A549 treated with CORT108297 at 1 μM for 4 hours (cell line): ENCODE results near the gene TUBA4A. TPM values are rescaled to one million over a fixed set of nuclear protein-coding genes. Genes with fewer than 3 reads are reported as not detected.

ENCODE experiments used
- total RNA-seq: library from RNA; stranded (reverse); fragments of 200-300 nt; extraction: Qiagen RNA extraction; gene quantifications from 5 replicates; pipeline ENCODE4 v1.2.3, GENCODE V29; 2022

TUBA4A gene
- 338 to 483 TPM (median 379 TPM) in 5 replicates for total RNA-seq

DNA sequence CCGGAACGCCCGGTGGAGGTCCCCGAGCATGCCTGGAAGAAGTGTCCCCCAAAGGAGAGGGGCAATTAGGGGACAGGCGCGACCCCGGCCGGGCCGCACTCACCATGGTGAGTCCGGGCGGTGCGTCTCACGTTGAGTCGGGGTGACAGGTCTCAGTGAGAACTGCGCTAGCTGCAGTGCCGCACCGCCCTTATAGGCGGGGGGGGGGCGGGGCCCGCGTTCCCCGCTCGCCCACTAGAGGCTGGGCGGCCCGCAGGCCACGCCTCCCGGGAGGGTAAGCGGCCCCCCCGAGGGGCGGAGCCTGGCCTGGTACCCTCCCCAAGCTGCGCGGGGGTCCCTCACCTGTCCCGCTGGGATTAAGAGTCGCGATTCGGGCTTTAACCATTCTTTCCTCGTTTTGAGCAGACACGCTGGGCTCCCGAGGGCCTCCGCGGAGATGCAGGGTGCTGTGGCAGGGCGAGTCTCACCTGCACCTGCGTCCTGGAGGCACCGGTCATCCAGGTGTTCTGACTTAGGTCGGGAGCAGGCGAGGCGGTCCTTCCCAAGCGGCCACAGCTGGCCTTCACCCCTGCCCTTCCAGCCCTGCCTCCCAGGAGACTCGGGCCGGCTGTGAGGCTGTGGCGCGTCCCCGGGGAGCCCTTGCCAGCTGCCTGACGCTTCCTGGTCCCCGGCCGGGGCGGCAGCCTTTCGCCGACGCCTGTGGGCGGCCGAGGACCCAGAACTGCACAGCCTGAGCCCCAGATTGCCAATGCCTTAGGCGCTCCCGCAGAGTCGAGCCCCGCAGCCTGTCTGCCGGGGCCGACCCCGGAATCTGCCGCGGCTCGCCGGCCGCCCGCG, at the start of gene TUBA4A:
TSS of gene TUBA4A (minus strand) at position 166 of the 837 bp plus-strand sequence. CDS start at position 106, 60 bp downstream.

DNA sequence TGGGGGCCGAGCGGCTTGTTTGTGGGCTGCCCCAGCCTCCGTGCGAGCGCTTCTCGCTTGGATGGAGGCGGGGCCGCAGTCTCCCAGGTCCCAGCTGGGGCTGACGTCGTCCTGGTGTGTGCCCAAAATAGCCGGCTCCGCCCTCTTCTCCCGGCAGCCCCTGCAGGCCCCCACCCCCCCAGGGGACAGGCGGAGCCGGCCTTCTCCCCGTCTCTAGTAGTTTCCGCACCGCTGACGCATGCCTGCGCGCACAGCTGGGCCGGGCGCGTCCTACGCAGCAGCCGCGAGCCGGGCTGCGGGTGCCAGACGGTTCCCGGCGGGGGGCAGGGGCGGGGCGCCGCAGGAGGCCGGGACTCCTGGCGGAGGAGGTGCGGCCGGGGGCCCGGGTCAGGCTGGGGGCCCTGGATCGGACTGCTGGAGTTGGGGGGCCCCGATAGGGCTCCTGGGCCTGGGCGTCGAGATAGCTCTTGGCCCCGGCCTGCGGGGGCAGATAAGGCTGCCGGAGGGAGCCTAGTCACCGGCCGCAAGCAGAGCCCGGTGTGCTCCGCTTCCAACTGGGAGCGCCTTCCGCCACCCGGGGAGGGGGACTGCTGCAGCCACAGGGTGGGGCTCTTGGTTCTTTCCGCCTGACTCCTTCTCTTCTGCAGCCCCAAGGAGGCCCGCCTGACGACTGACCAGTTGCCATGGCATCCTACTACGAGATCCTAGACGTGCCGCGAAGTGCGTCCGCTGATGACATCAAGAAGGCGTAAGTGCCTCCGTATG, 25.6 kb upstream of the TUBA4A start, which contains the start of gene DNAJB2:
TSS of gene DNAJB2 (plus strand) at position 216 of the 765 bp plus-strand sequence. CDS start at position 684, 468 bp downstream.

DNA sequence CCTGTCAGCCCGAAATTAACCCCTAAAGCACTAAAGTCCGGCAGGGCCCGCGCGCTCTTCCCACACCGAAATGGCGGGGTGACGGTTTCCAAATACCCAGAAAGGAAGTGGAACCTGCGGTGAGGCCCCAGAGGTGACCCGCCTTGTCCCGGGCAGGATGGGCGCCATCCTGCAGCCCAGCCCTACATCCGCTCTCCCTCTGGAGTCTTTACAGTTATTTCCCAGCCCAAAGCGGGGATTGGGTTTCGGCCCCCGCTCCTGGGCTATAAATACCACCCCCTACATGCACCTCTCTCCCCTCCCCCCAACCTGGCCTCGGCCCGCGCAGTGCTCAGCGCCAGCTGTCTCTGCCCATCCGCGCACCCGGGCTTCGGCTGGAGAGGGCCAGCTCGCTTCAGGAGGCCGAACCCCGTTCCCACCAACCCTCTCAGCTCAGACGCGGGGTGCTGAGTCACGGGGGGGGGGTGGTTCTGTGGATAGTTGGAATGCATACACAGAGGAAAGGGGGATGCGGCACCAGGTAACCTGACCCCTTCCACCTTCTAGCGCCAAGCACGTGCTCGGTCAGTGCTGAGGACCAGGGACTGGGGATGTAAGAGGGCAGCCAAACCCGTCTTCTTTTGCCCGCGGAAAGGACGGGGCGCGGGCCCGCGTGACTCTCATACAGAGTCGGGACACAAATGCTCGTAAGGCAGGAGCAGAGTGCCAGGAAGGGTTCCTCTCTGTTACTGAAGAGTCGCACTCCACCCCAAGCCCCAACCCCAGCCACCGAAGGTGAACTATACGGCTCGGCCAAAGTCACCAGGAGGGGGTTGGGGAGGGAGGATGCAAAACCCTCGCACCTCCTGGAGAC, 592 bp downstream of the TUBA4A start, which contains the start of gene TUBA4B:
TSS of gene TUBA4B (plus strand) at position 344 of the 853 bp plus-strand sequence. CDS start at position 509, 165 bp downstream.

DNA sequence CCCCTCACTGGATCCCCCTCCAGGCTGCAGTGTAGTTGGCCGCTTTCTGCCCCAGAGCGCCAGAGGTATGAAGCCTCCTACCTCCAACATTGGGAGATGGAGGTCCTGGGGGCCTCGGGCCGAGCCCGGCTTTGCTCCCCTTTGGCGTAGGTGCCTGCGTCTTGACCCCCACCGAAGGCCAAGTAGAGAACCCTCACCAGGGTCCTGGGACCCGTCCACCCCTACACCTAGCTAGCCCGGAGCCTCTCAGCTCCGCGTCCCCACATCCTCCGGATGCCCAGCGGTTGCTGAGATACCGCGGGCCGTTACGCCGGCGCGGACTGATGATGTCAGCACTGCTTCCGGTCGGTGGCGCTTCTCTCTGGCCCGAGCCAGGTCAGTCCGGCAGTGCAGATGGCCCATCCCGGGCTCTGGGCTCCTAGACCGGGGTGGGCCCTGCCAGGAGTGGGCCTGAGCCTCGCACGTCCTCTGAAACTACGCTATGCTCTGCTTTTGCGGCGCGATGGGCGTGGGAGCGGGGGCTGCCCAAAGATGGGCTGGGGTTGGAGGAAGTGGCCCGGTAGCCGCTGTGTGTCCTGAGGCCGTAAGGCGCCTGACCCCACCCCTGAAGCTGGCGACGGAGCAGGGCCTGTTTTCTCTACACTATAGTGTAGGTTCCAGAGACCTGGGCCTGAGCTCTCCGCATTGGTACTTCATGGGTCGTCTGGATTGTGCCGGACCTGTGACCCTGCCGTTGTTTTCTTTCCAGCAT, 8.4 kb downstream of the TUBA4A start, which contains the start of the genes GLB1L and STK16:
TSS of gene GLB1L (minus strand) at position 297 of the 751 bp plus-strand sequence. CDS start 1,871 bp downstream, outside the sequence.
TSS of gene STK16 (plus strand) at position 332 of the 751 bp plus-strand sequence. CDS start 521 bp downstream, outside the sequence.

DNA sequence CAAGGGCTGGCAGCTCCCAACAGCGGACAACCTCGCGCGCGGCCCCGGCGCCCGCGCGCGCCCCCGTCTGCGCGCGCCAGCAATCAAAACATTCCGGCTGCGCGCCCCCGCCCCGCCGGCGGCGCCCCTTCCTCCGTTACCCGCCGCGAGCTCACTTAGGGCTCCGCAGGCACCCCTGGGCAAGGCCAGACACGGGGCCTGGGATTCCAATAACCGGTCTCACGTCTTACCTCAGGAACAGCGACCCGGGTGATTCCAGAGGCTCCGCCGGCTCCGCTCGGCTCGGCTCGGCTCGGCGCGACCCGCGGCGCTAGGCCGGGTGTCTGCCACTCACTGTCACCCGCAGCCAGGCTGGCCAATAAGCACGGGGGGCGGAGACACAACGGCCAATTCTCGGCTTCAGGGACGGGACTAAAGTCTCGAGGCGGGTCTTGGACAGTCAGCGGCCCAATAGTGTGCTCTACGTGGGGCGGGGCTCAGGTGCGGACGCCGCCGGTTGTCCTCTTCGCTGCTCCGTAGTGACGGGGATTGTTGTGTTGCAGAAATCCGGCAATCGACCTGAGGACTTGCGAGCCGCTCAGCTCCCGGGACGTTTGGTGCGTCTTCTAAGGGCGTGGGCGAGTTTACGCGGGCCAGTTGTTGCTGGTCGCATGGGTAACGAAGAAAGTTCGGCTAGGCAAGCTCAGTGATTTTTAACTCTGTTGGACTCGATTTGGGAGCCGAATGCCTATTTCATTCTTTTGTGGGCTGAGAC, 24.2 kb downstream of the TUBA4A start, which contains the start of the genes ANKZF1 and ATG9A:
TSS of gene ANKZF1 (plus strand) at position 502 of the 754 bp plus-strand sequence. CDS start 452 bp downstream, outside the sequence.
TSS of gene ATG9A (minus strand) at position 332 of the 754 bp plus-strand sequence. CDS start 1,612 bp downstream, outside the sequence.

DNA sequence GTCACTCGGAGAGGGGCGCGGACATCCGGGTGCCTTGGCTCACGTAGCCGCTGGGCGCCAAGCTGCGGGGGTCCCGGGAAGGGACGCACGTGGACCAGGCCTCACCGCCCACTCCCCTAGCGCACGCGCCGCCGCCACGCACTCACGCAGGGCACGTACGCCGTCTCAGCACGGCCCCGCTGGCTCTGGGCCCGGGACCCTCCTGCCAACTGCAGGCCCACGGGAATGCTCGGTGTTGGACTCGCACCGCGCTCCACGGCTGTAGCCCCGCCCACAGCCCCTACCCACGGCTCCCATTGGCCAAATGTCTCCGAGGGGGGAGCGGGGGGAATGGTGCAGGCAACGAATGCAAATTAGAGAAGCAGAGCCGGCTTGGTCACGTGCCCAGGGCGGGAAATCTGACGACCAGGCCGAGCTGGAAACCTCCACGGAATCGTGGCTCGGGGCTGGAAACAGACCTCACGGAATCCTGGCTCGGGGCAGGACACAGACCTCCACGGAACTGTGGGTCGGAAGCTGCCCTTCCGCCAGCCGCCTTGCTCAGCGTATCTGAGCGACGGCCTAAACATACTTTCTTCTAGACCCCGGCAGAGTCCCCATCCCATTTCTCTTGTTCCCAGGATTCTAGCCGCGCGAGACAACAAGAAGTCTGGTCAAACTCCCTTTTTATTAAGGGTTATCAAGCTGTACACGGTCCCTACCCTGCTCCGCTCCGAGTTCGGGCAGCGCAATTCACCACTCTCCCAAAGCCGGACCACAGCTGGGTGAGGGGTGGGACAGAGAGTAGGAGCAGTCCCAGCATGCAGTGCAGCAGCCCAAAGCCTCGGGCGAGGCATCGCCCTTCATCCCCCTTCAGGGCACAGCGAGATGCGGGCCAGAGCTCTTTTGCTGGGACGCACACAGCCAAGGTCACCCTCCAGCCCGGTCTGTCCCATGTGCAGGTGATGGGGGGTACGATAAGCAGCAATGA, 34.7 kb downstream of the TUBA4A start, which contains the start of gene ABCB6:
TSS of gene ABCB6 (minus strand) at position 227 of the 970 bp plus-strand sequence. CDS start 285 bp downstream, outside the sequence.

DNA sequence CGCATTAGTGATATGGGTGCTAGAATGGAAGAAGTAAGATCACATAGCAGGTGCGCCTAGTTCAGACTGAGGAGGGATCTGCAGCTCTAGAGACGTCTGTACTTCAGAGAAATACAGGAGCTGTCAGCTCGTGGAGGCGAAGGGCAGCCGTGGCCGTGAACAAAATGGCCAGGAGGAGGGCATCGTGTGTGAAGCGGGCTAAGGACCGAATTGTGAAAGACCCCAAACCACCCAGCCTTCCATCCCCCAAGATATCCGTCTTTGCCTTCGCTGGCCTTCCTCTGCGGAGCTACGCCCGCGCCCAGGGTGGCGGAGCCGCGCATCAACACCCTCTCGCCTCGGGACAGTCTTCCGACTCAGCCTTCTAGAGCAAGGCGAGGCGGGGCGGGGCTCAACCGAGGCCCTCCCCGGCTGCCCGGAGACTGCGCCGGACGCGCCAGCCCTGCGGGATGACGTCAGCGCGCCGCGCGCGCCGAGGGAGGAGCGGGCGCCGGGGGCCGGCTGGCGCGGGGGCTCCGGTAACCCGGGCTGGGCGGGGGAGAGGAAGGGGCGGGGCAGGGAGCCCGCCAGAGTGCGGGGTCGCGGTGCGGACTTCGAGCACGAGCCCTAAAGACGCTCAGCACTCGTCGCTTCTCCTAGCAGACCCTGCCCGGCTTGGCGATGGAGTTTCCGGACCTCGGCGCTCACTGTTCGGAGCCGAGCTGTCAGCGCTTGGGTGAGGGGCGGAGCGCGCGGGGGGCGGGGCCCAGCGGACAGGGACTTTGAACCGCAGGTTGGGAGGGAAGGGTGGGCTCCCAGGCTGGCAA, 47.2 kb downstream of the TUBA4A start, which contains the start of gene ZFAND2B:
TSS of gene ZFAND2B (plus strand) at position 455 of the 806 bp plus-strand sequence. CDS start at position 661, 206 bp downstream.

Other genes starting within 250 kb of the TUBA4A start
- 0.15 to 0.24 TPM (median 0.20 TPM) in 5 replicates for gene CFAP65, start 212.4 kb downstream of the TUBA4A start, total RNA-seq
- 0.13 to 0.25 TPM (median 0.21 TPM) in 4 of 5 replicates, not detected in the other for gene IHH, start 193.0 kb downstream of the TUBA4A start, total RNA-seq
- 13.7 to 15.4 TPM (median 14.9 TPM) in 5 replicates for gene NHEJ1, start 93.1 kb downstream of the TUBA4A start, total RNA-seq
- gene SLC23A3, start 83.9 kb downstream of the TUBA4A start, total RNA-seq, result 0.47 to 1.0 TPM (median 0.72 TPM) in 5 replicates
- gene CNPPD1, start 77.0 kb downstream of the TUBA4A start, total RNA-seq, result 40.2 to 52.2 TPM (median 49.6 TPM) in 5 replicates
- 63.1 to 89.7 TPM (median 87.7 TPM) in 5 replicates for gene RETREG2, start 75.6 kb downstream of the TUBA4A start, total RNA-seq
- 16.4 to 23.8 TPM (median 22.1 TPM) in 5 replicates for gene ZFAND2B, start 47.1 kb downstream of the TUBA4A start, total RNA-seq
- gene ABCB6, start 35.0 kb downstream of the TUBA4A start, total RNA-seq, result 23.5 to 36.0 TPM (median 33.7 TPM) in 5 replicates
- 44.9 to 51.0 TPM (median 49.9 TPM) in 5 replicates for gene ATG9A, start 24.3 kb downstream of the TUBA4A start, total RNA-seq
- gene ANKZF1, start 24.1 kb downstream of the TUBA4A start, total RNA-seq, result 14.4 to 23.5 TPM (median 20.3 TPM) in 5 replicates
- 5.1 to 7.2 TPM (median 7.0 TPM) in 5 replicates for gene GLB1L, start 8.5 kb downstream of the TUBA4A start, total RNA-seq
- 28.6 to 30.9 TPM (median 30.0 TPM) in 5 replicates for gene STK16, start 8.4 kb downstream of the TUBA4A start, total RNA-seq
- 0.30 to 0.56 TPM (median 0.37 TPM) in 5 replicates for gene TUBA4B, start 675 bp downstream of the TUBA4A start, total RNA-seq
- gene DNAJB2, start 25.4 kb upstream of the TUBA4A start, total RNA-seq, result 37.4 to 57.4 TPM (median 53.6 TPM) in 5 replicates
- gene PTPRN, start 55.5 kb upstream of the TUBA4A start, total RNA-seq, result 1.1 to 1.9 TPM (median 1.6 TPM) in 5 replicates
- gene RESP18, start 78.8 kb upstream of the TUBA4A start, total RNA-seq, result not detected in 5 replicates
- 47.8 to 67.2 TPM (median 61.9 TPM) in 5 replicates for gene DNPEP, start 134.0 kb upstream of the TUBA4A start, total RNA-seq
- gene DES, start 164.5 kb upstream of the TUBA4A start, total RNA-seq, result 0.05 to 0.20 TPM (median 0.08 TPM) in 4 of 5 replicates, not detected in the other
- 4.3 to 9.5 TPM (median 7.0 TPM) in 5 replicates for gene SPEG, start 180.9 kb upstream of the TUBA4A start, total RNA-seq
- 36.1 to 39.1 TPM (median 38.2 TPM) in 5 replicates for gene GMPPA, start 245.0 kb upstream of the TUBA4A start, total RNA-seq